Esophagus squamous epithelium (tissue), 4 donors: Measurements from ENCODE around the gene TRAPPC10.

ENCODE experiments used
- POLR2A ChIP-seq, 4 donors: fragments of 450-650 bp; IDR thresholded peaks; one replicate each; pipeline ENCODE4 v1.6.1; 2017; ENCODE audit warnings: antibody characterized with exemption in 4 of 4, mild to moderate bottlenecking in 4 of 4, moderate library complexity in 3 of 4
- TF ChIP-seq, protein P1 (sequence below), 6 experiments: fragments of 450-650 bp in 4 of 6; fragments of 200-600 bp in 2 of 6; sonication (generic) in 2 of 6; IDR thresholded peaks; one replicate each; pipeline ENCODE4 v1.5.1; 2016 to 2019; ENCODE audit warnings: antibody characterized with exemption in 6 of 6, mild to moderate bottlenecking in 4 of 6, moderate library complexity in 4 of 6

DNA sequence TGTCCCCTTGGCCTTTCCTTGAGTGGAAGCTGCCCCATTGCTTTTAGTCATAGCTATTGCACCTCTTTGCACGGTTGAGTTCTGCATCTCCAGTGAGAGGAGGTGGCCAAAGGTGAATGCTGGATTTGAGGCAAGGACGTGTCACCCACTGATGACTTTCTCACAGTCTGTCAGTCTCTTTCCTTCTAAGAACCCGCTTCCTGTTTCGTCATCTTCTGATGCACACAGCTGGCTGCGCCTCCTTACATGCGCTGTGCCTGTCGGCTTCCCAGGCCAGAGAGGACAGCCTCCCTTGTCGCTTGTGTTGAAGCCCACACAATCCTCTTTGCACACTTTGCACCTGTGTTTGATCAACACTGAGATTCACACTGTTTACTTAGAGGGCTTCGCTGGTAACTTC is 53.3 kb downstream of the TRAPPC10 start:
- TF ChIP-seq, protein P1, sequence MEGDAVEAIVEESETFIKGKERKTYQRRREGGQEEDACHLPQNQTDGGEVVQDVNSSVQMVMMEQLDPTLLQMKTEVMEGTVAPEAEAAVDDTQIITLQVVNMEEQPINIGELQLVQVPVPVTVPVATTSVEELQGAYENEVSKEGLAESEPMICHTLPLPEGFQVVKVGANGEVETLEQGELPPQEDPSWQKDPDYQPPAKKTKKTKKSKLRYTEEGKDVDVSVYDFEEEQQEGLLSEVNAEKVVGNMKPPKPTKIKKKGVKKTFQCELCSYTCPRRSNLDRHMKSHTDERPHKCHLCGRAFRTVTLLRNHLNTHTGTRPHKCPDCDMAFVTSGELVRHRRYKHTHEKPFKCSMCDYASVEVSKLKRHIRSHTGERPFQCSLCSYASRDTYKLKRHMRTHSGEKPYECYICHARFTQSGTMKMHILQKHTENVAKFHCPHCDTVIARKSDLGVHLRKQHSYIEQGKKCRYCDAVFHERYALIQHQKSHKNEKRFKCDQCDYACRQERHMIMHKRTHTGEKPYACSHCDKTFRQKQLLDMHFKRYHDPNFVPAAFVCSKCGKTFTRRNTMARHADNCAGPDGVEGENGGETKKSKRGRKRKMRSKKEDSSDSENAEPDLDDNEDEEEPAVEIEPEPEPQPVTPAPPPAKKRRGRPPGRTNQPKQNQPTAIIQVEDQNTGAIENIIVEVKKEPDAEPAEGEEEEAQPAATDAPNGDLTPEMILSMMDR (IDR thresholded peaks at IDR 0.05), result no peak
- no peak for TF ChIP-seq POLR2A (IDR thresholded peaks at IDR 0.05)
